Heart left ventricle (tissue), 16 donors: Measurements from ENCODE around the gene FRK. TPM values are rescaled to one million over a fixed set of nuclear protein-coding genes. Genes with fewer than 3 reads are reported as not detected.

Experiments
- ATAC-seq, 4 donors: fragments of 200-7000 bp; cut with Tn5 transposase; one replicate each; pipeline ENCODE4 v1.9.1; 2020 to 2022; ENCODE audit warnings: moderate library complexity in 4 of 4, mild to moderate bottlenecking in 3 of 4, moderate number of reproducible peaks in 1 of 4
- DNase-seq, 5 donors: peaks; one replicate each; pipeline ENCODE4 v3.0.0-alpha.2; 2020
- H3K27ac ChIP-seq, 12 donors: fragments of 200-600 bp; sonication (generic) in 4 of 12; one replicate each; pipeline versions ENCODE4 v1.5.0 to v1.8.0; 2016 to 2022; ENCODE audit warnings: mild to moderate bottlenecking in 2 of 12
- H3K27me3 ChIP-seq, 9 donors: fragments of 200-600 bp; sonication (generic) in 2 of 9; one replicate each; pipeline versions ENCODE4 v1.5.1 to v1.8.0; 2016 to 2022; ENCODE audit warnings: mild to moderate bottlenecking in 3 of 9
- H3K36me3 ChIP-seq, 9 donors: fragments of 200-600 bp; sonication (generic) in 2 of 9; one replicate each; pipeline versions ENCODE4 v1.5.0 to v1.8.0; 2018 to 2022; ENCODE audit warnings: mild to moderate bottlenecking in 2 of 9
- H3K4me1 ChIP-seq, 12 donors: fragments of 200-600 bp; sonication (generic) in 4 of 12; one replicate each; pipeline versions ENCODE4 v1.5.0 to v1.8.0; 2016 to 2022; ENCODE audit warnings: mild to moderate bottlenecking in 3 of 12
- H3K4me3 ChIP-seq, 12 donors: fragments of 200-600 bp; sonication (generic) in 4 of 12; one replicate each; pipeline versions ENCODE4 v1.5.0 to v1.8.0; 2017 to 2022; ENCODE audit warnings: mild to moderate bottlenecking in 9 of 12, moderate library complexity in 4 of 12
- H3K9me3 ChIP-seq, 12 donors: fragments of 200-600 bp; sonication (generic) in 4 of 12; one replicate each; pipeline versions ENCODE4 v1.5.0 to v1.8.0; 2016 to 2022; ENCODE audit warnings: mild to moderate bottlenecking in 1 of 12
- CTCF ChIP-seq, 12 donors: fragments of 200-600 bp; sonication (generic) in 4 of 12; IDR thresholded peaks; one replicate each; pipeline versions ENCODE4 v1.5.0 to v1.8.0; 2018 to 2022; ENCODE audit warnings: antibody characterized with exemption in 12 of 12, mild to moderate bottlenecking in 5 of 12
- POLR2A ChIP-seq, 2 donors: fragments of 450-650 bp; IDR thresholded peaks; one replicate each; pipeline ENCODE4 v1.6.1; 2017; ENCODE audit warnings: antibody characterized with exemption in 2 of 2, mild to moderate bottlenecking in 2 of 2, moderate library complexity in 2 of 2
- WGBS, 4 donors: extraction: QIAGEN DNeasy Blood & Tissue Kit in 2 of 4; methylation state at CpG; one replicate each; pipeline versions ENCODE4 v1.1.5 to v1.1.7; 2013 to 2018; 5-methylcytosine and 5-hydroxymethylcytosine counted together
- intact Hi-C, 10 donors: fragments of 100-400 bp; cut with DNase I; formaldehyde crosslinking; loops; one replicate each; pipeline versions ENCODE4 v1.11.1 to v1.14.2; 2022
- long read RNA-seq, 3 donors: library from polyadenylated mRNA; unstranded; transcript quantifications; one replicate each; pipeline ENCODE4 v2.0.0, GENCODE V29; 2020 to 2021
- polyA plus RNA-seq, 2 donors: library from polyadenylated mRNA; stranded (reverse); fragments of 200-250 nt; gene quantifications; one replicate each; pipeline ENCODE4 v1.2.3, GENCODE V29; 2013
- total RNA-seq, 9 donors: library from RNA; depleted of rRNA in 2 of 9; stranded (reverse); fragments of >200 nt in 2 of 9; fragmentation: NEBNext Ultra II Directional in 3 of 9; extraction: Animal tissue kit (Norgen Biotek cat#: 25700) in 3 of 9; gene quantifications; one replicate each; pipeline versions ENCODE4 v1.1.0 to v1.2.4, GENCODE V29; 2016 to 2023
- donor health status: ischemic (EF 13 %, LVEDD 7.1; RV severe dilation, severe dysfunction).
- donor health status: healthy with polysubstance abuse.
- donor health status: DM: no; HTN: yes; CAD: no.
- donor health status: DM: no; HTN: no; CAD: no.
- donor health status: ischemic (EF 25% LVEDD 6.9; RV normal size, moderate dysfunction).
- donor health status: ischemic (EF 25% LVEDD 5.7; RV mildly dilated, moderate dysfunction).
- donor health status: healthy.
- donor health status: DM: yes; HTN: yes; CAD: no.
- donor health status: ischemic (EF 35%, LVEDD 5.7; RV mildly dilated, moderate dysfunction).
- donor health status: nonischemic (EF 11% LVEDD 7.7; RV severe dilation, severe dysfunction).
- donor health status: DM: yes; HTN: yes; CAD: no.
- donor health status: PGD.
- donor health status: ischemic (EF 29% LVEDD 5.4; RV normal size, mild dysfunction).
- donor health status: nonischemic (EF 23%, LVEDD 6.1; RV moderate dilation, normal function).

Gene FRK
- total RNA-seq (10 to 100 TPM in 1 of 9 donors, 1 to 10 TPM in 8; 4.4 to 10.8 (median 6.4) TPM), polyA plus RNA-seq (1 to 10 TPM; 1.4 TPM)
- long read RNA-seq, donor 1, partial matches to known transcripts: 0 of 12 reads
- long read RNA-seq, donor 1, other reads (novel, unspliced or antisense): 12 of 12 reads
- long read RNA-seq, donor 2, full-length matches to known transcripts: 1 of 12 reads
- long read RNA-seq, donor 2, partial matches to known transcripts: 0 of 12 reads
- long read RNA-seq, donor 2, other reads (novel, unspliced or antisense): 11 of 12 reads
- long read RNA-seq, donor 3, partial matches to known transcripts: 0 of 13 reads
- long read RNA-seq, donor 3, other reads (novel, unspliced or antisense): 13 of 13 reads

- peak in 2 of 5 donors; percentile 19 to 39 for DNase-seq
- H3K36me3 ChIP-seq: no peaks in the 10 kb centered on the region
- H3K4me1 ChIP-seq: peaks cover 0 to 26% (median 3%) of the 10 kb centered on the region in 12 donors
- 37 to 79% (median 50%) methylated on average over 7 of the region's 7 CpGs for WGBS, 4 donors
- peak within 1 kb of the TSS in 10 of 12 donors; percentile 34 to 62 (median 47) for H3K4me3 ChIP-seq
- TF ChIP-seq CTCF (IDR thresholded peaks at IDR 0.05) (peak in 6 of 12 donors; percentile 7 to 41 (median 28)), POLR2A (IDR thresholded peaks at IDR 0.05) (no peak)
- intact Hi-C loops: loop anchor here in 1 of 10 donors (5.0 kb wide), 1 partner anchor 48 kb away; no protein-coding TSS in a partner anchor
- ATAC-seq: peak; percentile 56 to 90 (median 82)
- peak within 1 kb of the TSS in 11 of 12 donors; percentile 29 to 76 (median 54) for H3K27ac ChIP-seq
- H3K27me3 ChIP-seq: no peaks in the 10 kb centered on the region
- no peaks in the 10 kb centered on the region for H3K9me3 ChIP-seq
Measured at GRCh38 chr6:116060572-116061283, at the start of gene FRK. Gene FRK (minus strand): TSS chr6:116060891. CDS start chr6:116060311, 580 bp downstream.

- Histone ChIP-seq H3K27ac (no peak overlapping the region), H3K9me3 (no peaks in the 10 kb centered on the region), H3K36me3 (peaks cover 0 to 67% (median 53%) of the 10 kb centered on the region in 9 donors), H3K4me3 (no peak overlapping the region), H3K27me3 (no peaks in the 10 kb centered on the region), H3K4me1 (peaks cover 0 to 33% (median 24%) of the 10 kb centered on the region in 12 donors)
- WGBS, 4 donors: 18 to 29% (median 23%) methylated on average over 1 of the region's 1 CpG
- intact Hi-C loops: no loop called here
- ATAC-seq: peak in 3 of 4 donors; percentile 23 to 75 (median 48)
- no peak for DNase-seq
- no peak for TF ChIP-seq CTCF (IDR thresholded peaks at IDR 0.05)
- no peak for TF ChIP-seq POLR2A (IDR thresholded peaks at IDR 0.05)
Measured at GRCh38 chr6:116108836-116109235, 48.1 kb upstream of the FRK start.

GRCh38 chr6:116106146-116106545, 45.5 kb upstream of the FRK start:
- intact Hi-C loops: no loop called here
- ATAC-seq: no peak
- H3K27me3 ChIP-seq: no peaks in the 10 kb centered on the region
- H3K36me3 ChIP-seq: peaks cover 0 to 40% (median 32%) of the 10 kb centered on the region in 9 donors
- no peak overlapping the region for H3K4me3 ChIP-seq
- DNase-seq: no peak
- peaks cover 0 to 57% (median 42%) of the 10 kb centered on the region in 12 donors for H3K4me1 ChIP-seq
- 13 to 46% (median 19%) methylated on average over 1 of the region's 1 CpG for whole genome bisulfite sequencing, 4 donors
- peak overlapping the region in 1 of 12 donors; percentile 34 for H3K27ac ChIP-seq
- TF ChIP-seq CTCF (IDR thresholded peaks at IDR 0.05): no peak
- TF ChIP-seq POLR2A (IDR thresholded peaks at IDR 0.05): no peak
- no peaks in the 10 kb centered on the region for H3K9me3 ChIP-seq

GRCh38 chr6:116105247-116105646, 44.6 kb upstream of the FRK start:
- WGBS, 4 donors: 75 to 85% (median 83%) methylated on average over 3 of the region's 3 CpGs
- Histone ChIP-seq H3K9me3 (no peaks in the 10 kb centered on the region), H3K27ac (no peak overlapping the region), H3K4me3 (no peak overlapping the region), H3K27me3 (no peaks in the 10 kb centered on the region), H3K4me1 (peaks cover 0 to 57% (median 42%) of the 10 kb centered on the region in 12 donors), H3K36me3 (peaks cover 0 to 31% (median 23%) of the 10 kb centered on the region in 9 donors)
- DNase-seq (no peak), ATAC-seq (no peak)
- no peak for TF ChIP-seq CTCF (IDR thresholded peaks at IDR 0.05)
- no peak for TF ChIP-seq POLR2A (IDR thresholded peaks at IDR 0.05)
- intact Hi-C loops: no loop called here
